ENCODE results near the gene MYRIP. TPM values are rescaled to one million over a fixed set of nuclear protein-coding genes. Genes with fewer than 3 reads are reported as not detected.

MYRIP gene
- total and polyA plus RNA-seq, 5 donors from 2014 or later: not detected

DNA sequence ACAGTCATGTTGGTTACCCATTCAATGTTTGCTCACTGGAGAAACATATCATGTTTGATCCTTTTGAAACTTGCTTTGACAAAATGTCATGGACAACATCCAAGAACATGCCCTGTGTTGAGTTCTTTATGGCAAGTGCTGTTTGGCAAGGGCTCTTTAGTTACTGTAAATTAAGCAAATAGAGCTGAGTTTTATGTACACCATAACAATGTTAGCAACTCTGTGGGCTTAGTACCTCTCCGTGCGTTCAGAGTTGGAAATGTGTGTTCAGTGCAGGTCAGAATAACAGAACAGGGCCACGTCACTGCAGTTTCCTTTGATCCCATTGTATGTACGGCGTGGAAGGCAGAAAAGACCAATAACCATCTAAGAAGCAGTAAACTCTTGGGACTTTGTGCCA, 132.5 kb downstream of the MYRIP start:
- H3K27ac ChIP-seq (ENCODE audit: insufficient read depth, low read length, poor library complexity, severe bottlenecking): no peak overlapping the region
- H3K9me3 Mint-ChIP-seq: peaks cover 0 to 3% (median 0%) of the 10 kb centered on the region in 7 donors
- H3K9me3 ChIP-seq (ENCODE audit: control insufficient read depth in 2 of 2, low read length in 2 of 2): no peaks in the 10 kb centered on the region
- H3K4me1 Mint-ChIP-seq: no peaks in the 10 kb centered on the region
- no peaks in the 10 kb centered on the region for H3K36me3 Mint-ChIP-seq
- no peaks in the 10 kb centered on the region for H3K4me1 ChIP-seq (ENCODE audit: control insufficient read depth, insufficient read depth, low read length, poor library complexity, severe bottlenecking)
- no peak overlapping the region for H3K4me3 ChIP-seq (ENCODE audit: low read depth, low read length)
- H3K27me3 ChIP-seq (ENCODE audit: control insufficient read depth, insufficient read depth, low read length): no peaks in the 10 kb centered on the region
- no peaks in the 10 kb centered on the region for H3K27me3 Mint-ChIP-seq
- ATAC-seq (ENCODE audit: low read depth in 2 of 2): no peak
- DNase-seq: no peak
- H3K36me3 ChIP-seq (ENCODE audit: control insufficient read depth, insufficient read depth, low read length): no peaks in the 10 kb centered on the region
- no peak overlapping the region for H3K4me3 Mint-ChIP-seq
- H3K27ac Mint-ChIP-seq: no peak overlapping the region

DNA sequence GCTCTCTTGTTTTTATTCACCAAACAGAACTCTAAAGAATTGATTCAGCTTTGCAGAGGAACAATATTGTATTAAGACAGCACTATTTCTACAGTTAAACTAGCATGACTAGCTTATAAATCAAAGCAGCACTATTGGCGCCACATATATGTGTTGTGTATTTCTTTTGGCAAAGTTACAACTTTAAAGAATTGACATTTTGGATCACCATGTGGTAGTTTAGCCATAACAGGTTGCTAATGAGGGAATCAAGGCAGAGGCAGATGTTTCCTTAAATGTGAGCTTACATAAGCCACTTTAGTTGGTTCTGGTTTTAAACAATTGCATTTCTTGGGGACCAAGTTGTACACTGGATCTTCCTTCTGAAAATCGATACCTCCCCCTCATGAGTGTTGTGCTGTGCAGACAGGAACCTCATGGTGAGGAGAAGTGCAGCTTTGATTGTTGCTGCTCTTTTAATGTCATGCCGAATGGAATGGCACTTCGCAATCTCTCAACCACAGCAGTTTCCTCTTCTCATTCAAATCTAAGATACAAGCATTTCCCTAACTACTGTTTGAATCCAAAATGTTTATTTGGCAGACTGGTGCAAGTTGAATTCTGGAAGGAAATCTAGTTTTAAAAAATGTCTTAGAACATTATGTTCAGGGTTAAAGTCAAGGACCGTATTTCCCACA, 151.2 kb downstream of the MYRIP start:
- no peak for ATAC-seq (ENCODE audit: low read depth in 2 of 2)
- Mint-ChIP-seq H3K36me3 (no peaks in the 10 kb centered on the region), H3K4me1 (no peaks in the 10 kb centered on the region), H3K27ac (no peak overlapping the region), H3K27me3 (peaks cover 4% of the 10 kb centered on the region), H3K4me3 (no peak overlapping the region), H3K9me3 (peaks cover 0 to 3% (median 1%) of the 10 kb centered on the region in 7 donors)
- no peaks in the 10 kb centered on the region for H3K27me3 ChIP-seq (ENCODE audit: control insufficient read depth, insufficient read depth, low read length)
- H3K9me3 ChIP-seq (ENCODE audit: control insufficient read depth in 2 of 2, low read length in 2 of 2): no peaks in the 10 kb centered on the region
- H3K4me1 ChIP-seq (ENCODE audit: control insufficient read depth, insufficient read depth, low read length, poor library complexity, severe bottlenecking): no peaks in the 10 kb centered on the region
- no peaks in the 10 kb centered on the region for H3K36me3 ChIP-seq (ENCODE audit: control insufficient read depth, insufficient read depth, low read length)
- H3K4me3 ChIP-seq (ENCODE audit: low read depth, low read length): no peak overlapping the region
- DNase-seq: no peak
- no peak overlapping the region for H3K27ac ChIP-seq (ENCODE audit: insufficient read depth, low read length, poor library complexity, severe bottlenecking)

DNA sequence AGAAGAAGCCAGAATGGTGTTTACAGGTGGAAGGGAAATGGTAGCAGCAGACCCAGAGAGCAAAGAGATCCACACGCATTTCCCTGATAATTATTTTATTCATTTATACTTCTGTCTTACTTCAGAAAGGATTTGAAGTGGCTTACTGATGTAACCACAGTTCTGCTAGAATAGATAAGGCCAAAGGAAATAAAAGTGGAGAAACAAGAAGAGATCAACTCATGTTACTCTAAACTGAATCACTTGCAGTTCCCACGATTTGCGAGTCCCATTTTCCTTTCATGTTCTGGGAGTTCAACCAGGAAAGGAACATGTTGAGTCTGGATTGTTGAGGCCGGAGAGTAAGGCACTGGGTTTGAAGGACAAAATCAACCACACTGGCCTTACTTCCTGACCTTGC, 151.8 kb downstream of the MYRIP start:
- H3K4me1 Mint-ChIP-seq: no peaks in the 10 kb centered on the region

DNA sequence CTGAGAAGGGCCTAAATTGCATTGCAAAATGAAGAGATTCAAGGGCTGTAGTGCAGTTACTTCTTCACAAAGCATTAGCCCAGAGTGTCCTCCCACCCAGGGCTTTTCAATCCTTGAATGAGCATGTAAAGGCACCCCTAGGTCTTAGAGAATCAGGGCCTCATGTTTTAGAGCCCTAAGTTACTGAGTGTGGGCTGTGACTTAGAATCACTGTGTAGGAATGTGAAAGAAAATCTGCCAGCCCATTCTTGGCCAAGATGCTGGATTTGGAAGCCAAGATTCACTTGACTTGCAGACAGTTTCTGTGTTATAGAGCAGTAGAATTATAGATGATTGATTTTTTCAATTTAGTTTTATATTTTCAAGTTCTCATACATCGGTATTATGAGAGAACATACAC, 153.2 kb downstream of the MYRIP start:
- ATAC-seq (ENCODE audit: low read depth in 2 of 2) (no peak), DNase-seq (no peak)
- Mint-ChIP-seq H3K27me3 (peaks cover 4% of the 10 kb centered on the region), H3K4me3 (no peak overlapping the region), H3K9me3 (peaks cover 0 to 3% (median 0%) of the 10 kb centered on the region in 7 donors), H3K27ac (no peak overlapping the region), H3K4me1 (no peaks in the 10 kb centered on the region), H3K36me3 (no peaks in the 10 kb centered on the region)
- H3K4me3 ChIP-seq (ENCODE audit: low read depth, low read length): no peak overlapping the region
- no peaks in the 10 kb centered on the region for H3K36me3 ChIP-seq (ENCODE audit: control insufficient read depth, insufficient read depth, low read length)
- H3K27ac ChIP-seq (ENCODE audit: insufficient read depth, low read length, poor library complexity, severe bottlenecking): no peak overlapping the region
- H3K9me3 ChIP-seq (ENCODE audit: control insufficient read depth in 2 of 2, low read length in 2 of 2): no peaks in the 10 kb centered on the region
- no peaks in the 10 kb centered on the region for H3K4me1 ChIP-seq (ENCODE audit: control insufficient read depth, insufficient read depth, low read length, poor library complexity, severe bottlenecking)
- H3K27me3 ChIP-seq (ENCODE audit: control insufficient read depth, insufficient read depth, low read length): no peaks in the 10 kb centered on the region

More for the DNA sequence above, 151.8 kb downstream of the MYRIP start:
- ATAC-seq (ENCODE audit: low read depth in 2 of 2) (no peak), DNase-seq (no peak)
- H3K27me3 Mint-ChIP-seq: peaks cover 4% of the 10 kb centered on the region
- H3K9me3 Mint-ChIP-seq: peaks cover 0 to 3% (median 1%) of the 10 kb centered on the region in 7 donors
- Histone ChIP-seq H3K27me3 (ENCODE audit: control insufficient read depth, insufficient read depth, low read length) (no peaks in the 10 kb centered on the region), H3K4me3 (ENCODE audit: low read depth, low read length) (no peak overlapping the region), H3K27ac (ENCODE audit: insufficient read depth, low read length, poor library complexity, severe bottlenecking) (no peak overlapping the region), H3K9me3 (ENCODE audit: control insufficient read depth in 2 of 2, low read length in 2 of 2) (no peaks in the 10 kb centered on the region), H3K36me3 (ENCODE audit: control insufficient read depth, insufficient read depth, low read length) (no peaks in the 10 kb centered on the region), H3K4me1 (ENCODE audit: control insufficient read depth, insufficient read depth, low read length, poor library complexity, severe bottlenecking) (no peaks in the 10 kb centered on the region)
- H3K4me3 Mint-ChIP-seq: no peak overlapping the region
- H3K36me3 Mint-ChIP-seq: no peaks in the 10 kb centered on the region
- no peak overlapping the region for H3K27ac Mint-ChIP-seq

DNA sequence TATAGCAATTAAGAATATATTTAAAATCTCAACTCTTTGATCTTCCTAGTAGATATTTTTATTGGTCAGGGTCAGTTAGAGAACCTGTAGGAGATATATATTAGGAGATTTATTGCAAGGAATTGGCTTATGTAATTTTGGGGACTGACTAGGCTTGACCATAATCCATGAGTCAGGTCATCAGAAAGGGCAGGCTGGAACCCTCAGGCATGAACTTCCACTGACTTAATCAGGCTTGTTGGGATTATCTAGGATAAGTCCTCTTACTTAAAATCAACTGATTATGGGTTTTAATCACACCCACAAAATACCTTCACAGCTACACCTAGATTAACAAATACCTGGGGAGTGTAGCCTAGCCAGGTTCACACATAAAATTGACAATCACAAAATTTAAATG, 156.1 kb downstream of the MYRIP start:
- H3K4me1 Mint-ChIP-seq: no peaks in the 10 kb centered on the region
- no peaks in the 10 kb centered on the region for H3K4me1 ChIP-seq (ENCODE audit: control insufficient read depth, insufficient read depth, low read length, poor library complexity, severe bottlenecking)
- ATAC-seq (ENCODE audit: low read depth in 2 of 2) (no peak), DNase-seq (no peak)
- H3K4me3 ChIP-seq (ENCODE audit: low read depth, low read length): no peak overlapping the region
- no peaks in the 10 kb centered on the region for H3K27me3 ChIP-seq (ENCODE audit: control insufficient read depth, insufficient read depth, low read length)
- H3K27ac Mint-ChIP-seq: no peak overlapping the region
- no peaks in the 10 kb centered on the region for H3K9me3 ChIP-seq (ENCODE audit: control insufficient read depth in 2 of 2, low read length in 2 of 2)
- peaks cover 0 to 2% (median 0%) of the 10 kb centered on the region in 7 donors for H3K9me3 Mint-ChIP-seq
- H3K27ac ChIP-seq (ENCODE audit: insufficient read depth, low read length, poor library complexity, severe bottlenecking): no peak overlapping the region
- H3K27me3 Mint-ChIP-seq: peaks cover 4% of the 10 kb centered on the region
- no peaks in the 10 kb centered on the region for H3K36me3 Mint-ChIP-seq
- H3K36me3 ChIP-seq (ENCODE audit: control insufficient read depth, insufficient read depth, low read length): no peaks in the 10 kb centered on the region
- no peak overlapping the region for H3K4me3 Mint-ChIP-seq

DNA sequence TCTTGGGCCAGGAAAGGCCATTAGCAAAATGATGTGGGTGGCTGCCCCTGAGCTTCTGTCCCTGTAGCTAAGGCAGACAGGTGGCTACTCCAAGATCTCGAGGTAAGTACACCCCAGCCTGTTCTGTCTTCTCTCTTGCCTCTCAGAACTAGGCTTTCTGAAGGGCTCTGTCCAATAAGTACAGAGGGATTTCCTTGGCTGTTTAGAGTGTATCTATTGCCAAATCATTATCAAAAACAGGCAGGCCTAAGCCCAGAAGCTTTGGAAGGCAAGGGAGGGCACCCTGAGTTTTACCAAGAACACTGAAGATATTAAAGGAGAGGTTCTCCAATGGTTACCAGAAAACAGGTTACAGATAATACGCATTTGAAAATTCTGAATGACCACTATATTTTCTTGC, 156.6 kb downstream of the MYRIP start:
- Histone ChIP-seq H3K4me1 (ENCODE audit: control insufficient read depth, insufficient read depth, low read length, poor library complexity, severe bottlenecking) (no peaks in the 10 kb centered on the region), H3K4me3 (ENCODE audit: low read depth, low read length) (no peak overlapping the region), H3K9me3 (ENCODE audit: control insufficient read depth in 2 of 2, low read length in 2 of 2) (no peaks in the 10 kb centered on the region), H3K27ac (ENCODE audit: insufficient read depth, low read length, poor library complexity, severe bottlenecking) (no peak overlapping the region), H3K36me3 (ENCODE audit: control insufficient read depth, insufficient read depth, low read length) (no peaks in the 10 kb centered on the region), H3K27me3 (ENCODE audit: control insufficient read depth, insufficient read depth, low read length) (no peaks in the 10 kb centered on the region)
- no peak overlapping the region for H3K4me3 Mint-ChIP-seq
- H3K36me3 Mint-ChIP-seq: no peaks in the 10 kb centered on the region
- no peak for DNase-seq
- no peak for ATAC-seq (ENCODE audit: low read depth in 2 of 2)
- no peaks in the 10 kb centered on the region for H3K4me1 Mint-ChIP-seq
- H3K27ac Mint-ChIP-seq: peak overlapping the region in 1 of 3 donors; percentile 21
- peaks cover 1% of the 10 kb centered on the region for H3K27me3 Mint-ChIP-seq
- H3K9me3 Mint-ChIP-seq: peaks cover 0 to 2% (median 0%) of the 10 kb centered on the region in 7 donors

DNA sequence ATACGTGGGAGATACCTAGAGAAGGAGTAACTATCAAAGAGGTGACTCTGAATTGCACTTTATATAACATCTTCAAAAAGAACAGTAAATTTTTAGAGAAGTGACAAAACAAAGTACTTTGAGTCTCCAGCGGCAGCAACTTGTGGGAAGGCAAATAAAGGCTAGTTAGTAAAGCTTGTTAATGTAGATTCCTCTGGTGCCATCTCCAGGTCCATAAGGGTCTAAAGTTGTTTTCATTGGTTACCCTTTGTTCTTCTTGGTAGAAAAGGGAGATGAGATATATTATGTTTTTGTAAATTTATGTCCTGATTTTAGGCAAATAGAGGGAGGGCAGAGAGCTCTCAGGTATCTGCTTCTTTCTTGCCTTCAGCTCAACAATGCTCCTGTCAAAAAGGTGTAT, 161.6 kb downstream of the MYRIP start:
- DNase-seq (no peak), ATAC-seq (ENCODE audit: low read depth in 2 of 2) (no peak)
- no peak overlapping the region for H3K27ac Mint-ChIP-seq
- Histone ChIP-seq H3K4me3 (ENCODE audit: low read depth, low read length) (no peak overlapping the region), H3K9me3 (ENCODE audit: control insufficient read depth in 2 of 2, low read length in 2 of 2) (no peaks in the 10 kb centered on the region), H3K27ac (ENCODE audit: insufficient read depth, low read length, poor library complexity, severe bottlenecking) (no peak overlapping the region), H3K36me3 (ENCODE audit: control insufficient read depth, insufficient read depth, low read length) (no peaks in the 10 kb centered on the region), H3K4me1 (ENCODE audit: control insufficient read depth, insufficient read depth, low read length, poor library complexity, severe bottlenecking) (no peaks in the 10 kb centered on the region), H3K27me3 (ENCODE audit: control insufficient read depth, insufficient read depth, low read length) (no peaks in the 10 kb centered on the region)
- H3K27me3 Mint-ChIP-seq: peaks cover 4% of the 10 kb centered on the region
- no peaks in the 10 kb centered on the region for H3K36me3 Mint-ChIP-seq
- no peaks in the 10 kb centered on the region for H3K4me1 Mint-ChIP-seq
- no peak overlapping the region for H3K4me3 Mint-ChIP-seq
- H3K9me3 Mint-ChIP-seq: peaks cover 0 to 4% (median 1%) of the 10 kb centered on the region in 7 donors

DNA sequence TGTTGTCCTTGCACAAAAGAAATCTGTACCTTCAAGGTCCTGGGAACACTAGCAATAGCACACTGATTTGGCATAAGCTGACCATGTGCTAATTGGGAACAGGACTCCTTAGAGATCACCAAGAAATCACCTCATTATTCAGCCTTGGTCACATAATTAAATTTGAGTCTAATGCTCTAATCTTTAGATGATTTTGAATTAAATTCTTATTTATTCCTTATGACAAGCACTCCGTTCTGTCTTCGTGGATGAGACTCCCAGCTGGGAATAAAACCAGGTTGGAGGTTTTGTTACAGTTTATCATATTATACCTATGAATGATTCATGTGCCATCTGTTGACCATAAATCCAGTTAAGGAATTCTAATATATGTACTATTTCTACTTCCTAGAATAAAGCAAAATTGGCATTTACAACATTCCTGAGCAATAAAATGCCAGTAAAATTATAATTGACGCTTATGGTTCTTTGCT, 162.2 kb downstream of the MYRIP start:
- Histone ChIP-seq H3K4me3 (ENCODE audit: low read depth, low read length) (no peak overlapping the region), H3K4me1 (ENCODE audit: control insufficient read depth, insufficient read depth, low read length, poor library complexity, severe bottlenecking) (no peaks in the 10 kb centered on the region), H3K27me3 (ENCODE audit: control insufficient read depth, insufficient read depth, low read length) (no peaks in the 10 kb centered on the region), H3K27ac (ENCODE audit: insufficient read depth, low read length, poor library complexity, severe bottlenecking) (no peak overlapping the region), H3K36me3 (ENCODE audit: control insufficient read depth, insufficient read depth, low read length) (no peaks in the 10 kb centered on the region), H3K9me3 (ENCODE audit: control insufficient read depth in 2 of 2, low read length in 2 of 2) (no peaks in the 10 kb centered on the region)
- DNase-seq: no peak
- no peaks in the 10 kb centered on the region for H3K4me1 Mint-ChIP-seq
- no peak overlapping the region for H3K4me3 Mint-ChIP-seq
- peaks cover 4% of the 10 kb centered on the region for H3K27me3 Mint-ChIP-seq
- peaks cover 0 to 4% (median 1%) of the 10 kb centered on the region in 7 donors for H3K9me3 Mint-ChIP-seq
- H3K27ac Mint-ChIP-seq: no peak overlapping the region
- ATAC-seq (ENCODE audit: low read depth in 2 of 2): no peak
- H3K36me3 Mint-ChIP-seq: no peaks in the 10 kb centered on the region

All from CD4-positive, CD25-positive, alpha-beta regulatory T cell (primary cell).